Ectodermal cell (in vitro differentiated cells): Measurements from ENCODE around the gene NCR2.
A peak's percentile ranks its signal among the peaks of the same experiment; 100 is the strongest.

ENCODE experiments used
- H3K27ac ChIP-seq: 2 replicates; pipeline ENCODE4 v1.7.0; 2013; ENCODE audit warnings: mild to moderate bottlenecking, low read depth, low read length; ENCODE audit not compliant: insufficient read depth, poor library complexity, severe bottlenecking
- H3K27me3 ChIP-seq: 2 replicates; pipeline ENCODE4 v1.7.0; 2013; ENCODE audit warnings: mild to moderate bottlenecking, low read length; ENCODE audit not compliant: insufficient read depth, control insufficient read depth, poor library complexity, severe bottlenecking
- H3K36me3 ChIP-seq: one replicate; pipeline ENCODE4 v1.7.0; 2013; ENCODE audit warnings: low read length; ENCODE audit not compliant: control insufficient read depth, insufficient read depth
- H3K4me1 ChIP-seq: one replicate; pipeline ENCODE4 v1.7.0; 2013; ENCODE audit warnings: low read length; ENCODE audit not compliant: control insufficient read depth, insufficient read depth
- H3K4me3 ChIP-seq: 2 replicates; pipeline ENCODE4 v1.7.0; 2013; ENCODE audit warnings: low read depth, low read length, control low read depth; ENCODE audit not compliant: insufficient read depth
- H3K9me3 ChIP-seq: 2 replicates; pipeline ENCODE4 v1.7.0; 2013; ENCODE audit warnings: mild to moderate bottlenecking, low read length, moderate library complexity; ENCODE audit not compliant: control insufficient read depth
- WGBS, 2 experiments: methylation state at CpG; one replicate each; pipeline ENCODE4 v1.1.7; 2013; ENCODE audit warnings: missing lambda C conversion rate in 2 of 2; 5-methylcytosine and 5-hydroxymethylcytosine counted together

NCR2 gene

GRCh38 chr6:41356825-41357224, 21.4 kb downstream of the NCR2 start:
- Histone ChIP-seq H3K27me3 (no peaks in the 10 kb centered on the region), H3K4me1 (no peaks in the 10 kb centered on the region), H3K9me3 (no peaks in the 10 kb centered on the region), H3K36me3 (no peaks in the 10 kb centered on the region), H3K27ac (no peak overlapping the region), H3K4me3 (no peak overlapping the region)
- WGBS, 2 experiments = 95% methylated on average over 3 of the region's 3 CpGs

- H3K27me3 ChIP-seq = no peaks in the 10 kb centered on the region
- H3K27ac ChIP-seq = no peak overlapping the region
- 86 to 91% methylated on average over 7 of the region's 7 CpGs for WGBS, 2 experiments
- no peaks in the 10 kb centered on the region for H3K36me3 ChIP-seq
- H3K4me1 ChIP-seq = no peaks in the 10 kb centered on the region
- no peaks in the 10 kb centered on the region for H3K9me3 ChIP-seq
- H3K4me3 ChIP-seq = no peak overlapping the region
Observed at GRCh38 chr6:41358503-41358902, 23.1 kb downstream of the NCR2 start.

- no peak overlapping the region for H3K4me3 ChIP-seq
- H3K9me3 ChIP-seq = no peaks in the 10 kb centered on the region
- H3K27ac ChIP-seq = no peak overlapping the region
- no peaks in the 10 kb centered on the region for H3K4me1 ChIP-seq
- no peaks in the 10 kb centered on the region for H3K27me3 ChIP-seq
- WGBS, 2 experiments = 82 to 86% methylated on average over 4 of the region's 4 CpGs
- H3K36me3 ChIP-seq = no peaks in the 10 kb centered on the region
Observed at GRCh38 chr6:41359617-41360313, 24.4 kb downstream of the NCR2 start.

- Histone ChIP-seq H3K4me3 (no peak overlapping the region), H3K27ac (no peak overlapping the region), H3K4me1 (no peaks in the 10 kb centered on the region), H3K36me3 (no peaks in the 10 kb centered on the region), H3K9me3 (no peaks in the 10 kb centered on the region), H3K27me3 (peaks cover under 1% of the 10 kb centered on the region)
- WGBS, 2 experiments = 88 to 94% methylated on average over 2 of the region's 2 CpGs
Observed at GRCh38 chr6:41360314-41360685, 24.9 kb downstream of the NCR2 start.

GRCh38 chr6:41366150-41366549, 30.7 kb downstream of the NCR2 start:
- no peak overlapping the region for H3K27ac ChIP-seq
- no peaks in the 10 kb centered on the region for H3K9me3 ChIP-seq
- WGBS, 2 experiments = 83% methylated on average over 7 of the region's 7 CpGs
- no peak overlapping the region for H3K4me3 ChIP-seq
- H3K36me3 ChIP-seq = no peaks in the 10 kb centered on the region
- H3K4me1 ChIP-seq = peaks cover 7% of the 10 kb centered on the region
- H3K27me3 ChIP-seq = peaks cover 49% of the 10 kb centered on the region

- 83 to 92% methylated on average over 3 of the region's 3 CpGs for WGBS, 2 experiments
- H3K9me3 ChIP-seq = no peaks in the 10 kb centered on the region
- H3K36me3 ChIP-seq = no peaks in the 10 kb centered on the region
- H3K27ac ChIP-seq = no peak overlapping the region
- H3K4me3 ChIP-seq = no peak overlapping the region
- H3K27me3 ChIP-seq = peaks cover 58% of the 10 kb centered on the region
- peaks cover 14% of the 10 kb centered on the region for H3K4me1 ChIP-seq
Observed at GRCh38 chr6:41367061-41367460, 31.7 kb downstream of the NCR2 start.

GRCh38 chr6:41367700-41368099, 32.3 kb downstream of the NCR2 start:
- 5 to 12% methylated on average over 2 of the region's 2 CpGs for WGBS, 2 experiments
- Histone ChIP-seq H3K36me3 (no peaks in the 10 kb centered on the region), H3K4me1 (peaks cover 21% of the 10 kb centered on the region), H3K27ac (no peak overlapping the region), H3K27me3 (peaks cover 65% of the 10 kb centered on the region), H3K9me3 (no peaks in the 10 kb centered on the region), H3K4me3 (no peak overlapping the region)

GRCh38 chr6:41370488-41371111, 35.2 kb downstream of the NCR2 start:
- Histone ChIP-seq H3K9me3 (no peaks in the 10 kb centered on the region), H3K27me3 (peaks cover 91% of the 10 kb centered on the region), H3K4me3 (no peak overlapping the region), H3K36me3 (no peaks in the 10 kb centered on the region), H3K27ac (no peak overlapping the region), H3K4me1 (peaks cover 44% of the 10 kb centered on the region)
- WGBS, 2 experiments = 10 to 12% methylated on average over 6 of the region's 6 CpGs

- Histone ChIP-seq H3K9me3 (no peaks in the 10 kb centered on the region), H3K4me1 (peaks cover 50% of the 10 kb centered on the region), H3K27me3 (peaks cover 93% of the 10 kb centered on the region), H3K4me3 (peak overlapping the region; percentile 12), H3K27ac (no peak overlapping the region), H3K36me3 (no peaks in the 10 kb centered on the region)
- WGBS, 2 experiments = 2% methylated on average over 39 of the region's 39 CpGs
Observed at GRCh38 chr6:41371461-41371991, 36.1 kb downstream of the NCR2 start.

- 0 to 1% methylated on average over 42 of the region's 42 CpGs for WGBS, 2 experiments
- Histone ChIP-seq H3K27me3 (peaks cover 93% of the 10 kb centered on the region), H3K36me3 (no peaks in the 10 kb centered on the region), H3K4me1 (peaks cover 50% of the 10 kb centered on the region), H3K27ac (no peak overlapping the region), H3K9me3 (no peaks in the 10 kb centered on the region), H3K4me3 (peak overlapping the region; percentile 18)
Observed at GRCh38 chr6:41371992-41372831, 36.8 kb downstream of the NCR2 start.
